Effector memory CD4-positive, alpha-beta T cell (primary cell): ENCODE data around the gene THEMIS.
A peak's percentile ranks its signal among the peaks of the same experiment; 100 is the strongest.

ENCODE experiments used
- DNase-seq, 3 donors: peaks; one replicate each; pipeline ENCODE4 v3.0.0-alpha.2; 2020
- H3K27ac ChIP-seq: 2 replicates; pipeline ENCODE4 v1.7.0; 2013; ENCODE audit warnings: mild to moderate bottlenecking, low read length, moderate library complexity; ENCODE audit not compliant: insufficient read depth, poor library complexity, severe bottlenecking
- H3K27me3 ChIP-seq: replicated peaks from 2 replicates; pipeline ENCODE4 v1.7.0; 2013; ENCODE audit warnings: mild to moderate bottlenecking, low read length; ENCODE audit not compliant: insufficient read depth, control insufficient read depth, poor library complexity, severe bottlenecking
- H3K36me3 ChIP-seq: 2 replicates; pipeline ENCODE4 v1.7.0; 2013; ENCODE audit warnings: mild to moderate bottlenecking, low read length, moderate library complexity; ENCODE audit not compliant: control insufficient read depth, insufficient read depth
- H3K4me1 ChIP-seq: 2 replicates; pipeline ENCODE4 v1.7.0; 2013; ENCODE audit warnings: low read length, mild to moderate bottlenecking; ENCODE audit not compliant: control insufficient read depth, insufficient read depth, poor library complexity, severe bottlenecking
- H3K4me3 ChIP-seq: 2 replicates; pipeline ENCODE4 v1.7.0; 2013; ENCODE audit warnings: low read length, low read depth, mild to moderate bottlenecking; ENCODE audit not compliant: insufficient read depth, poor library complexity, severe bottlenecking
- H3K9me3 ChIP-seq: 2 replicates; pipeline ENCODE4 v1.7.0; 2013; ENCODE audit warnings: mild to moderate bottlenecking, low read length, moderate library complexity; ENCODE audit not compliant: control insufficient read depth
- total RNA-seq, 3 donors: gene quantifications; one replicate each; lab custom pipeline; 2026; lab: John Stamatoyannopoulos, UW

Gene THEMIS
- 121 to 146 (median 134) reads per million in 3 donors for total RNA-seq

GRCh38 chr6:127900935-127901334 is at the start of gene THEMIS:
THEMIS (minus strand) TSS chr6:127901058; CDS start chr6:127900932, 126 bp downstream.
- peak within 1 kb of the TSS; percentile 61 for H3K4me3 ChIP-seq
- H3K4me1 ChIP-seq, result peaks cover 22% of the 10 kb centered on the region
- H3K27me3 ChIP-seq, result no peaks in the 10 kb centered on the region
- peak within 1 kb of the TSS; percentile 75 for H3K27ac ChIP-seq
- H3K9me3 ChIP-seq, result no peaks in the 10 kb centered on the region
- DNase-seq, result peak in 2 of 3 donors; percentile 3 to 16
- no peaks in the 10 kb centered on the region for H3K36me3 ChIP-seq

GRCh38 chr6:127949251-127949650 is 48.4 kb upstream of the THEMIS start:
- Histone ChIP-seq H3K27ac (no peak overlapping the region), H3K27me3 (no peaks in the 10 kb centered on the region), H3K36me3 (no peaks in the 10 kb centered on the region), H3K9me3 (no peaks in the 10 kb centered on the region), H3K4me1 (peaks cover 23% of the 10 kb centered on the region), H3K4me3 (no peak overlapping the region)
- no peak for DNase-seq

GRCh38 chr6:127946388-127946787 is 45.5 kb upstream of the THEMIS start:
- DNase-seq, result no peak
- H3K4me1 ChIP-seq, result peaks cover 7% of the 10 kb centered on the region
- no peak overlapping the region for H3K27ac ChIP-seq
- no peaks in the 10 kb centered on the region for H3K36me3 ChIP-seq
- no peaks in the 10 kb centered on the region for H3K27me3 ChIP-seq
- H3K4me3 ChIP-seq, result no peak overlapping the region
- H3K9me3 ChIP-seq, result no peaks in the 10 kb centered on the region

- DNase-seq, result no peak
- H3K27me3 ChIP-seq, result no peaks in the 10 kb centered on the region
- H3K4me1 ChIP-seq, result peaks cover 3% of the 10 kb centered on the region
- H3K4me3 ChIP-seq, result no peak overlapping the region
- no peak overlapping the region for H3K27ac ChIP-seq
- H3K9me3 ChIP-seq, result no peaks in the 10 kb centered on the region
- H3K36me3 ChIP-seq, result no peaks in the 10 kb centered on the region
Measured at GRCh38 chr6:127945434-127946097, 44.7 kb upstream of the THEMIS start.

- Histone ChIP-seq H3K27ac (no peak overlapping the region), H3K27me3 (no peaks in the 10 kb centered on the region), H3K9me3 (no peaks in the 10 kb centered on the region), H3K4me3 (no peak overlapping the region), H3K4me1 (no peaks in the 10 kb centered on the region), H3K36me3 (no peaks in the 10 kb centered on the region)
- DNase-seq, result no peak
Measured at GRCh38 chr6:127941228-127941627, 40.4 kb upstream of the THEMIS start.

GRCh38 chr6:127939442-127940066 is 38.7 kb upstream of the THEMIS start:
- Histone ChIP-seq H3K9me3 (no peaks in the 10 kb centered on the region), H3K4me3 (no peak overlapping the region), H3K27me3 (no peaks in the 10 kb centered on the region), H3K27ac (no peak overlapping the region), H3K36me3 (no peaks in the 10 kb centered on the region), H3K4me1 (peaks cover 4% of the 10 kb centered on the region)
- no peak for DNase-seq

GRCh38 chr6:127938701-127939100 is 37.8 kb upstream of the THEMIS start:
- Histone ChIP-seq H3K36me3 (no peaks in the 10 kb centered on the region), H3K27me3 (no peaks in the 10 kb centered on the region), H3K9me3 (no peaks in the 10 kb centered on the region), H3K4me1 (peaks cover 4% of the 10 kb centered on the region), H3K27ac (no peak overlapping the region), H3K4me3 (no peak overlapping the region)
- no peak for DNase-seq

- Histone ChIP-seq H3K27ac (no peak overlapping the region), H3K27me3 (no peaks in the 10 kb centered on the region), H3K4me3 (no peak overlapping the region), H3K9me3 (peaks cover 3% of the 10 kb centered on the region), H3K36me3 (no peaks in the 10 kb centered on the region), H3K4me1 (peaks cover 4% of the 10 kb centered on the region)
- no peak for DNase-seq
Measured at GRCh38 chr6:127937747-127938146, 36.9 kb upstream of the THEMIS start.

- DNase-seq, result no peak
- Histone ChIP-seq H3K36me3 (no peaks in the 10 kb centered on the region), H3K4me3 (no peak overlapping the region), H3K27ac (no peak overlapping the region), H3K4me1 (peaks cover 4% of the 10 kb centered on the region), H3K9me3 (peaks cover 6% of the 10 kb centered on the region), H3K27me3 (no peaks in the 10 kb centered on the region)
Measured at GRCh38 chr6:127937102-127937501, 36.2 kb upstream of the THEMIS start.

- DNase-seq, result no peak
- H3K27me3 ChIP-seq, result no peaks in the 10 kb centered on the region
- peaks cover 6% of the 10 kb centered on the region for H3K9me3 ChIP-seq
- peaks cover 4% of the 10 kb centered on the region for H3K4me1 ChIP-seq
- no peaks in the 10 kb centered on the region for H3K36me3 ChIP-seq
- H3K27ac ChIP-seq, result peak overlapping the region; percentile 71
- H3K4me3 ChIP-seq, result peak overlapping the region; percentile 24
Measured at GRCh38 chr6:127934956-127935355, 34.1 kb upstream of the THEMIS start.
